HL-60/S4 (cell line): ENCODE data around the gene DCLK3.

Experiments used
- in situ Hi-C: fragments of 300-500 bp; cut with MboI; formaldehyde crosslinking; loops from 2 replicates; pipeline ENCODE4 v1.14.3; 2022; ENCODE audit warnings: low sequenced_read_pairs

The DCLK3 gene

DNA sequence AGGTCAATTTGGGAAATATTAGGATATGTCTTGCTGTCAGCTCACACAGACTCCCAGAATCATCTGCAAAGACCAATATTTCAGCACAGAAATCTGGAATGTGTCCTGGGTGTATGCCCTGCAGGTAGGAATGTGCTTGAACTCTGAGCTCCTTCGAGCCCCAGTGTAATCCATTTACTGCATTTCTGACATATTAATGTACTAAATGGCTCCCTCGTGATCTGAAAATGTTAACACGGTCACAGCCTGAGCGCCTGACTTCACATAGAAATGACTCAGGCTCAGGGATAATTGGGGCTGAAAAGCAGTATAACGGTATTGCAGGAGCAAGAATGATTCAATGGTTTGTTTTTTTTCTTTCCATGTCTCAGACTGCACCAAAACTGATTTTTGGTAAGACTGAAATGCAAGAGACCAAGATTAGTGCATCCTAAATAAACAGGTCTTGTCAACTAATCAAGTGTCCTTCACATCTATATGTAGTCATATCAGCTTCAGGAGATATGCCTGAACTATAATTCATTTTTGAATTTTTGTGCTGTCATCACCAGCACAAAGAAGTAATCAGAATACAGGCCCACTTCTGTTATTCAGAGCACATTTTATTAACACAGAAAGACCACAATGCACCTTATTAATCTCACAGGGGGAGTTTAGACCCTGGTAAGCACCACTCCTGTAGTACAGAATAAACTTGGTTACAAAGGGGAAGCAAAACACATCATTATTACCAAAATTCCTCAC, 49.8 kb downstream of the DCLK3 start:
- in situ Hi-C loops, result no loop called here

DNA sequence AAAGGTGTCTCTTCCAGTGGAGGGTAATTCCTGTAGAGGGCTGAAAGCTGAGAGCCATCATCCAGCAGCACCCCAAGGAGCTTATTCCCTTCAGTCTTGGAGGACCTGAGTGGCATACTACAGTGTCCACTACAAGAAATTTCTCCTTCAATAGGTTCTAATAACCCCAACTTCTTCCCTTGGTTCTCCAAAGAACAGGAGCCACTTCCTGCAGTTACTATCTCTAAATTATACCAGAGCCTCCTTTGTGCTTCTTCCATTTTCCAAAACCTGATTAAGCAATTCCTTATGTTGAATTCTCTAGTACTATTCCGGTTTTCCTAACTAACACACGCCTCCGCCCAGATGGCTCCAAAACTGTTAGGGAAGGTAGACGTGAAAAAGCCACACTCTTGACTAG, 50.4 kb downstream of the DCLK3 start:
- in situ Hi-C loops, result no loop called here

DNA sequence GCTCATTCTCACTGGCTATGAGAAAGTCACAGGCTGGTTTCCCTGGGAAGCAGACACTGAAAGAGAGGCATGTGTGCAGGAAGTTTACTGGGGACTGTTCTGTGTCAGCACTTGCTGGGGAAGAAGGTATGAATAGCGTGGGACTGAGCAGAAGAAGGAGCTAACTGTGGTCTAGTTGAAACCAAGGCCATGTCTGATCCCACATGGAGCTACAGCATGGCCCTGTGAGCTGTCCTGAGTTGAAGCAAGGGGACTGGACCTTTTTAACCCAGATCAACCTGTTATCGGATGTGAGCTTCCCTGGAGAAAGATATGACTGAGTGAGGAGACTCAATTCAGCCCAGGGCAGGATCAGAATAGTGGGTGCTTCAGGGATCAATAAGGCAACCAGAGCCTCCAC, 53.7 kb downstream of the DCLK3 start:
- in situ Hi-C loops, result no loop called here

DNA sequence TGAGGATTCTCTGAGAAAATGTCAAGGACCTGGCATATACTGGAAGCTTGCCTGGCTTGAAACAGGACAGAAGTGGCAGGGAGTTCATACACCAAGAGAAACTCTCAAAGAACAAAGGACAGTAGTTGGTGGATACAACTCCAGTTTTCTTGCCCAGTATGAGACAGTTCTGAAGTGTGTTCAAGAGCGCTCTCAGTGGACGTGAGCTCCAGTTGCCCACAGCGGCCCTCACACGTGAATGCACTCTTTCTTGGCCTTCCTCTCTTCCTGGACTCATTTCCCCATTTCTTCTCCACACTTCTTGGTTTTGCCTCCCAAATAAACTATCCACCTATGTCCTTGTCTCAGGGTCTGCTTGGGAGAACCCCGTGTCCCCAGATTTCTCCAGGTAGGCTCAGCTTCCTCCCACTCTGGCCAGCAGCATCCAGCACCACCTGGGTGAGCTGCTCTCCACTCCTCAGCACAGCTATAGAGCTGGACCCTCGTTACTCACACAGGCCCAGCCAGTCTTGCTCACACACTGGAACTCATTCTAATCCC, 54.5 kb downstream of the DCLK3 start:
- in situ Hi-C loops, result no loop called here

DNA sequence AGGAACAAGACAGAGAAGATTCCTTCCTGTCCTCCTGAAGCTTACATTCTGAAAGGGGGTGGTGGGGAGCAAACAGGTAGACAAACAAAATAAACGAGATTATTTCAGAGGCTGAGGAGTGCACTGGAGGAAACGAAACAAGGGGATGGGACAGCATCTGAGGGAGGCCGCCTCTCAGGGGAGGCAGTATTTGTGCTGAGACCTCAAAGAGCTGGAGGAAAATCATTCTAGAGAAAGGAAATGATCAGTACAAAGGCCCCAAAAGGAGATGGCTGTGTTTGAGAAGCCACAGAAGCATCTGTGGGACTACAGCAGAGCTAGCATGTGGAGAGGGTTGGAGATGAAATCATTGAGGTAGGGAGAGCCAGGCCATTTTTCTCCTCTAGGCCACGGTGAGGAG, 55.1 kb downstream of the DCLK3 start:
- in situ Hi-C loops, result no loop called here

DNA sequence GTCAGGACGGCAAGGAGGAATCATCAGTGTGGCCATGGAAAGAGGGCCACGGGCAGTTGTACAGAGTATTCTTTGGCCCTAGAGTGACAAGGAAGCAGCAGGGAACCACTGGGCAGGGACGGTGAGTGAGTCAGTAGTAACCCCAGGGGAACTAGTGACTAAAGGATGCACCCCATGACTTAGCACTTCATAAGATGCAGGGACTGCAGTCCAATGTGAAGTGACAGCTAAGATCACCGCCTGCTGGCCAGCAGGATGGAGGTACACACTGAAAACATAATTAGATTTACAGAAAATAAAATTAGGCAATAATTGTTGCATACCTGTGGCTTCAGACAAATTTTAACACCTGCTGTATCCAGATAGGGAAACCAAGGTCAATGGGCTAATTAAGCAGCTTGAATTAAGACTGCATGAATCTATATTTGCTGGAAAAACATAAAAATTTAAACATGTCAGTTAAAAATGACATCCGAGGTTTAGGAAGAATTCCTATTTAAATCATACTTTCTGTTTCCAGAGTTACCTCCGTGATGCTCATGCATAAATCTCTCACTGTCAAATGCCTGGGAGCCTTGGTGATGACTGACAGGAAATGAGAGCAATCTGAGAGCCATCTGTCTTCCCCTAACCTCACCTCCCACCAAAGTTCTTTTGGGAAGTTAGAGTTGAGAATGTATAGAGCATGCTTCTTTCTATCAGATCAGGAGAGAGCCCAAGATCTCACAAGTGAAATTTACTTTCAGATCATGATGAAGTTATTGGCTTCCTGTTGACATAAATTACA, 56.5 kb downstream of the DCLK3 start:
- in situ Hi-C loops, result no loop called here

DNA sequence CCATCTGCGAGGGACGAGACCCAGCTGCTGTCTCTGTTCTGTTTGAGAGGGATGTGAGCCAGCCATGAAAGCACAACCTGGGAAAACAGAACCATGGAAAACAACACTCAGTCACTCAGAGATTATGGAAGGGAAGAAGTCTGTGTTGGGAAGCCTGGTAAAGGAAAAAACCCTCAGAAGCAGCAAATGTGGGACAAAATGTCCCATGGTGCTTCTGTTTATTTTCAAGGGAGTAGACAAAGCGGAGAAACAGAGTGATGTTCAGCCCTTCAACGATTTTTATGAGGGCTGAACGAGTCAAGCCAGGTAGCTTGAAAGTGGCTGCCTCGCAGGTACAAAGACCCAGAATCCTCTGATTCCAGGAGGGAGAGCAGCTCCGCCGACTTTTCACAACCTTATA, 59.3 kb downstream of the DCLK3 start:
- in situ Hi-C loops, result no loop called here

DNA sequence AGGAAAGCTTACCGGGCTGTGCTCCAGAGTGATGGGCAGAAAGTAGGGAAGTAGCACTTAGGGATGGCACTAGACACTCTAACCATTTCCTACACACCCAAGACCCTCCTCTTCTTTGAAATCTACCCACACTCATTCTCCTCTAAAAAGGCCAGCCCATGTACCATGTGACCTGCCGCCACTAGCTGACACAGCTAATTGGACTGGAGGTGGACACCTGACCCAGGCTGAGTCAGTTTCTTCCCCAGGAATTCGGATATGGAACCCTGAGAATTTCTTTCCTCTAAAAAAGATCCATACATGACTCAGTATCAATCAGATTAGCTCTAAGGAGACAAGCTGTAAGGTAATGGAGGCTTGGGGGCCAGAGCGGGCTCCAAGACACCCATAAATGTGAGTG, 60.1 kb downstream of the DCLK3 start:
- in situ Hi-C loops, result no loop called here

DNA sequence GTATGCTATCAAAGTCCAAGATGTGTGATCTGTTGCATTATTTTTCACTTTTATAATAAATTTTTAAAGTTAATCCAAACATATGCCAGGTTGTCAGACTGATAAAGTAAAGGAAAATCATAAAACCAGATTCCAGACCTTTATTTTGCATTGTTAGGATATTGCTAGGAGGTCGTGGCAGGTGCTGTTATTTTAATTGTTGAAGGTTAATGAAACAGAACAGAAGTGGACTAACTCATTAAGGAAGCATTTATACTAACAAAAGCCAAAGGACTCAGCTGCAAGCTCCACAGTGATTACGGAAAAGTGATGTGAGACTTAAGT, 63.1 kb downstream of the DCLK3 start:
- in situ Hi-C loops, result no loop called here

DNA sequence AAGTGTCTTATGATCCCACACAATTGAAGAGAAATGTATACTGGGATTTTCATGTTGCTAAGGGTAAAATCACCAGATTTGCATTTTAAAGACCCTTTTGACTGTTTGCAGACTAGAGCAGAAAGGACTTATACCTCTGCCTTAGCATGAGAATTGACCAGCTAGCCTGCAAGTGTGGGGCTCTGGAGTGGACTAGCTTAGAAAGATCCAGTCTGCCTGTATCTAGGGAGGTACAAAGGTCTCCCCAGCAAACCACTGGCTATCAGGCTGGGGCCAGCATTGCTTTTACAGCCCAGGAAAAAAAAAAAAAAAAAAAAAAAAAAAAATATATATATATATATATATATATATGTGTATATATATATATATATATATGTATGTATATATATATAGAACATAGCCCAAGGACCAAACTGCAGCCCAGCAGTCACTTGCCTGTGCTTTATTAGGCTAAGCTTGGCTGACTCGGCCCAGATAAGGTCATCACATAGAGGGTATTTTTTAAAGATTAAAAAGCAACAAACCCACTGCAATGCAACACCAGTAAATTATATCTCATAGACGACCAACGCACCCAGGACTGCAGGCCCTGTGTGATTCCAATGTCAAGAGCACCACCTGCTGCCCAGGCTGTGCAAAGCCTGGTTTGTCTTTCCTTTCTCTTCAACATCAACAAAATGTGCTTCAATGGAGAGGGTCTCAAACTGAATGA, 63.7 kb downstream of the DCLK3 start:
- in situ Hi-C loops, result no loop called here

DNA sequence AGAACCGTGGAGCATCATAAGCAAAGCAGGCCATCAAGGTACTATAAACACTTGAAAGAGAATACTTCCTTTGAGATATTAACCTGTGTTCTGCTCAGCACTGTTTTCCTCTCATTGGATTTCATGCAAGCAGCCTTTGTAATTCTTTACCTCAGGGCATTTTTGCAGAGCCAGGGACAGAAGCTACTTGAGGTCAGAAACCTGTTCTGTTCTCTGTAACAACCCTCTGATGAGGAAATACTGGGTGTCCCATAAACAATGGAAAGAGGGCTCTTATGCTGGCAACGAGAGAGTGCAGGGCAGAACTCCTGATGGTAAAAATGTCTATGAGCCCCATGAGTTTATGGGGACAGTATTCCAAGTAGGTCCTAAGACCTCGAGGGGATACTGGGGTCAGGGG, 66.0 kb downstream of the DCLK3 start:
- in situ Hi-C loops, result no loop called here

DNA sequence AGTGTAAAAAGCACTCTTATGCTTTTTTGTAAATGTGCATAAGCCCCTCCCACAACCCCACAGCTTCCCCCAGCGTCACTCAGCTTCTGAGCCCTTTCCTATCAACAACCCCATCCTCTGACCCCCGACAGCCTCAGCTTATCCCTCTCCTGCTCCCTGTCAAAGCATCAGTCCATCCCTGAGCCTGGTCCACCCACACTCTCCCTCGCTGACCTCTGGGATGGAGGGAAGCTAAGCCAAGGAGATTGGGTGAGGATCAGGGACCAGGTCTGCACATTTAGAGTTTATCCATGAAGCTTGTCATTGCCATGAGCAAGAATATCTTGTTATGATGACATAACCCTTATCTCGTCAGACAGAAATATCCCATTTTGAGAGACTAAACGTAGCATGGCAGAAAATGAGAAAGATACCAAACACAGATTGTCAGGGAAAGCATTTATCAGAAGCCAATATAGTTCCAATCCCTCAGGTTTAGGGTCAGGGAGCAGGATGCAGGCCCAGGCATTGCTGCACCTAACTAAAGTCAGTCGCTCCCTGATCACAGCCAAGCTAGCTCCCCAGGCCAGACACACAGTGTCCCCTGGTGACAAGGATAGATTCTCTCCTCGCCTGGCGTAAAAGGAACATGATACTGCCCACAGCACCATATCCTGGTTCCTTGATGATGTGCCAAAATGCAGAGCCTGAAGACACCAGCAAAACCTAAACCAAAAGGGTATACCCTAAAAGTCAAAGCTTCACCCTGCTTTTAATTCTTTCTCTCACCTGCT, 66.9 kb downstream of the DCLK3 start:
- in situ Hi-C loops, result no loop called here

DNA sequence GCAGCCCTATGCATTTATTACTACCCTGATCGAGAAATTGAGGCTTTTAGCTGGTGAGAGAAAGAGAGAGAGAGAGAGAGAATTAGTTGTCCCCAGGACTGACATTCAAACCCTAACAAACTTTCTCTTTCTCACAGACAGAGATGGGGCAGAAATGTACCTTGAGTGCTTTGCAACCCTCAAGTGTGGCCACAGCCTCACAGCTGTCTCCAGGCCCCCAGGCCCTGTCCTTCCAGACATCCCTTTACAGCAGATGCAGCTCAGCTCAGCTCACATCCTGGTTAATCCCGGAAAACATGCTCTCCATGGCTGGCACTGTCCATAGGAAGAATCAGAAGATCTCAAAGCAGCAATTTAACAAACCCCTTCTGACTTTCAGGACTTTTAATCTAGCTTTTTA, 67.6 kb downstream of the DCLK3 start:
- in situ Hi-C loops, result no loop called here

DNA sequence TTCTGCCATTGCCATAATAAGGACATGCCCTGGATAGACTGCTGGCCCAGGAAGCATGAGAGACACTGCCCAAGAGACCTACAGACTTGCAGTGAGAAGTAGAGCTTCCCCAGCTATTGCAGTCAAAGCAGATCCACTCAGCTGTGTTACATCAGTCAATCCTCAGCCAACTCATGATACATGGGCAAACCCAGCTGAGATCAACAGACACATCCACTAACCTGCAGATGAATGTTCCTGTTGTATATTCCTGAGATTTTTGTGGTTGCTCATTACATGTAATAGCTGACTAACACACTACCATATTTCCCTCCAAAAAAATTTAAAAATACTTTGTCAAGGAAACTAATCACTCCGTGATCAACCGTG, 68.6 kb downstream of the DCLK3 start:
- in situ Hi-C loops, result no loop called here

DNA sequence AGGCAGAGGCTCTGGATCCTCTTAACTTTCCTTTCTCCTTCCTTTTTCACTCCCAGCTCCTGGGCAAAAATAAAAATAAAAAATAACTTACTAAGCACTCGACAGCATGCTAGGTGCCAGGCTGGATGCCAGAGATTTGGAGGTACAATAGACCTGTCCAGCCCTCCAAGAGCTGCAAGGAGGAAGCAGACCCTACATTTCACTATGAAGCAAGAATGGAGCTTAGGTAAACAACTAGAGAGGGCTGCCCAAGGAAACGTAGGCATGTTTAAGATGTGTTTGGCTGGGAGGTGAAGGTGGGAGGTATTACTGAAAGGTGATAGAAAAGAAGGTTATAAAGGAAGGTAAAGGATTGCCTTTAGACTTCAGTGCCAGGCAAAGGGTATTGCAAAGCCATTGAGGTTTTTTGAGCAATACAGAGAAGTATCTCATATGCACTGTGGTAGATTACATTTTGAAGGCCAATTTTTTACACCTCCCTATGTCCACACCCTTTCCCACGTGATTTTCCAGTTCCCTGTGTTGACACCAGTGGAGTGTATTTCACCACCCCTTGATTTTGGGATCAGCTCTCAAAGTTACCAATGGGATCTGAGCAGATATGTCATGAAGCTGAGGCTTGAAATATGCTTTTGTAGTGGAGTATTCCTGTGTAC, 69.1 kb downstream of the DCLK3 start:
- in situ Hi-C loops, result no loop called here

DNA sequence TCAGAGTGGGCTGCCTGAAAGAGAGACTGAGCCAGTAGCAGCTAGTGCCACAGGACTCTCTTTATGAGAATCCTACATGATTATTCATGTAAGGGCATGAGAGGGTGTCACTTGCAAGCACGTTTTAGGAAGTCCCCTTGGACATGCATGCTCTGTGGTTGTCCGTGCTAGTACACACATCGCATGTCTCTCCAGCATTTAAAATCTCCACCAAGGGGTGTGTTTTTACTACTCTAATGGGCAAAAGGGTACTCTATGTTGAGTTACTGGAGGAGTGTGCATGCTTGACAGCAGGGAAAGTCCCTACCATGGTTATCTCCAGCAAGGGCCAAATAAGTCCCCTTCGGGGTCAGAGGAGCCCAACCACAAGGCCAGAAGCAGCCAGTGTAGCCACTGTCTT, 70.7 kb downstream of the DCLK3 start:
- in situ Hi-C loops, result no loop called here

DNA sequence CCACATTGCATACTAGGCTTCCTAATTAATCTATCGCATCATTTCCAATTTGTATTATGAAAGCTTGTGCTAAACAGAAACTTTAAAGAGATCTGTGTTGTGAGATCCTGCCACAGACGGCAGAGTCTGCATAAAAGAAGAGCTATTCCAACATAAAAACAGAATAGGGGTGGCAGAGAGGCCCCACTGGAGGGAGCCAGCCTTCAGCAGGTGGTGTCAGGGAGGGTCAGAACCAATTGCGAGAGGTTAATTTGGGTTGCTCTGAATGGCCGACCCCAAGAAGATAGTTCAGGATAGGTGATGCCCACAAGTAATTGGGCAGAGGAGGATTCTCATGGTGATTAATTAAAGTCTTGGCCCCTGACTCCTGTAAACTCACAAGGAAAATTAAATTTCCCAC, 74.8 kb downstream of the DCLK3 start:
- in situ Hi-C loops, result no loop called here

DNA sequence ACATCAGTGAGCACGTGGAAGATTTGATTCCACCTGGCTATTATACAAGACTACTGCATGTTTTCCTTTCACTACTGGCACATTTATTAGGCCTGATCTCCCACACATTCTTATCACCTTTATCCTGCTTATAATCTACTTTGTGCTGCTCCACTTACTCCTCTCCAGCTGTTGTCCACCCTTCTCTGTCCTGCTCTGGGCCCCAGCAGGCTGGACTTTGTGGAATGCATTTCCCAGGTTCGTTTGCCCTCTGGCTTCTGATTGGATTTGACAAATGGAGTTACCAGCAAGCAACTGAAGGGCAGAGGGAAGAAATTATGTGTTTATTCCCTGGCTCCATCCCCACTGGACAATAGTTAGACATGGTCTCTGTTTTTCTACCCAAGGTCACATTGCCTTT, 75.5 kb downstream of the DCLK3 start:
- in situ Hi-C loops, result no loop called here

DNA sequence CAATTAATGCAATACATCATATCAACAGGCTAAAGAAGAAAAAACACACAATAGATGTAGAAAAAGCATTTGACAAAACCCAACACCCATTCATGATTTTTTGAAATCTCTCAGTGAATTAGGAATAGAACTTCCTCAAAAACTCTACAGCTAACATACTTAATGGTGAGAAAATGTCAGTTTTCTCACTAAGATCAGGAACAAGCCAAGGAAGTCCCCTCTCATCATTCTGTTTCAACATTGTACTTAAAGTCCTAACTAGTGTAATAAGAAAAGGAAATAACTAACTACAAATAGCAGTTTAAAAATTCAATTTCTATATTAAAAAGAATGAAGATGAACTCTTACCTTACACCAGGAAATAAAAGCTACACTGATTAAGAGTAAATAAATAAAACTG, 77.8 kb downstream of the DCLK3 start:
- in situ Hi-C loops, result no loop called here

DNA sequence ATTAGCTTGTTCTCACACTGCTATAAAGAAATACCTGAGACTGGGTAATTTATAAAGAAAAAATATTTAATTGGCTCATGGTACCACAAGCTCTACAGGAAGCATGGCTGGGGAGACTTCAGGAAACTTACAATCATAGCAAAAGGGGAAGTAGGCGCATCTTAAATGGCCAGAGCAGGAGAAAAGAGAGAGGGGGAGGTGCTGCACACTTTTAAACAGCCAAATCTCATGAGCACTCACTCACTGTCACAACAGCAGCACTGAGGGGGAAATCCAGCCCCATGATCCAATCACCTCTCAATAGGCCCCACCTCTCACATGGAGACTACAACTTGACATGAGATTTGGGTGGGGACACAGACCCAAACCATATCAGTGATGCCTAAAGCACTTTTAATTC, 82.5 kb downstream of the DCLK3 start:
- in situ Hi-C loops, result no loop called here

DNA sequence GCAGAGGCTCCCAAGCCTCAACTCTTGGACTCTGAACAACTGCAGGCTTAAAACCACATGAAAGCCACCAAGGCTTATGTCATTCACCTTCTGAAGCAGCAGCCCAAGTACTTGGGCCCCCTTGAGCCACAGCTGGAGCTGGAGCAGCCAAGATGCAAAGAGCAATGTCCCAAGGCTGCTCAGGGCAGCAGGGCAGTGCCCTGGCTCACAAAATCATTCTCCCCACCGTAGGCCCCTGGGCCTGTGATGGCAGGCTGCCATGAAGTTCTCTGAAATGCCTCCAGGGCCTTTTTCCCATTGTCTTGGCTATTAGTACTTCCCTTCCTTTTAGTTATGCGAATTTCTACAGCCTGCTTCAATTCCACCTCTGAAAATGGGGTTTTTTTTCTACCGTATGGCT, 83.4 kb downstream of the DCLK3 start:
- in situ Hi-C loops, result no loop called here
